Measurements from ENCODE around the gene SORCS3. TPM values are rescaled to one million over a fixed set of nuclear protein-coding genes. Genes with fewer than 3 reads are reported as not detected.
A peak's percentile ranks its signal among the peaks of the same experiment; 100 is the strongest.

Gene SORCS3
- total RNA-seq, 1 experiment from 2014 or later, result not detected

- no peak overlapping the region for H3K9ac ChIP-seq (ENCODE audit: low read length)
- ChIA-PET RAD21 (ENCODE audit: low non-redundant PET in 1 of 2, low total read pairs in 2 of 2, uncharacterized antibody in 2 of 2, unreplicated experiment in 2 of 2) (no interaction called here), POLR2A (no interaction called here), CTCF (no interaction called here)
- H3K36me3 ChIP-seq (ENCODE audit: control insufficient read depth in 1 of 2, insufficient read depth in 2 of 2, low read length in 2 of 2), result no peaks in the 10 kb centered on the region
- H3K4me1 ChIP-seq (ENCODE audit: control insufficient read depth in 1 of 2, insufficient read depth in 2 of 2, low read length in 2 of 2), result no peaks in the 10 kb centered on the region
- H3K9me3 ChIP-seq (ENCODE audit: control insufficient read depth in 1 of 2, insufficient read depth in 1 of 2, low read depth in 1 of 2, low read length in 2 of 2), result no peaks in the 10 kb centered on the region
- H2AFZ ChIP-seq (ENCODE audit: low read depth, low read length, poor library complexity, severe bottlenecking), result no peak overlapping the region
- H3K79me2 ChIP-seq (ENCODE audit: insufficient read depth, low read length), result no peaks in the 10 kb centered on the region
- peaks cover 51% of the 10 kb centered on the region for H3K27me3 ChIP-seq (ENCODE audit: insufficient read depth, low read length)
- no peak overlapping the region for H3K4me3 ChIP-seq (replicated peaks in 1 of 2; ENCODE audit: low read depth in 1 of 2, low read length in 2 of 2)
- TF ChIP-seq ATF3 (IDR thresholded peaks at IDR 0.05) (no peak), POLR2AphosphoS5 (IDR thresholded peaks at IDR 0.05; ENCODE audit: low read depth, low read length) (no peak), MAX (IDR thresholded peaks at IDR 0.05) (no peak), CEBPB (IDR thresholded peaks at IDR 0.05; ENCODE audit: low read depth) (no peak)
- intact Hi-C loops (cut with micrococcal nuclease), result no loop called here
- no peak overlapping the region for H3K4me2 ChIP-seq (ENCODE audit: low read length)
- no peaks in the 10 kb centered on the region for H3K9me2 ChIP-seq (ENCODE audit: insufficient read depth)
- no peak for DNase-seq (ENCODE audit: low read depth, low spot score)
- 0 out of 2 replicates have a peak, but pooled peaks have one; percentile 14 for ATAC-seq
- H4K20me1 ChIP-seq (ENCODE audit: insufficient read depth), result no peaks in the 10 kb centered on the region
- BruUV-seq (replicated peaks), result no TSS peak
- H3K27ac ChIP-seq (ENCODE audit: low read depth, low read length), result no peak overlapping the region
Measured at GRCh38 chr10:104690101-104690500, 49.0 kb downstream of the SORCS3 start.

- intact Hi-C loops (cut with micrococcal nuclease), result no loop called here
- RAD21 ChIA-PET (ENCODE audit: low non-redundant PET in 1 of 2, low total read pairs in 2 of 2, uncharacterized antibody in 2 of 2, unreplicated experiment in 2 of 2), result no interaction called here
- BruUV-seq (replicated peaks), result no TSS peak
- no peak for DNase-seq (ENCODE audit: low read depth, low spot score)
- TF ChIP-seq SRF (IDR thresholded peaks at IDR 0.05; ENCODE audit: low read depth) (no peak), MAX (IDR thresholded peaks at IDR 0.05) (no peak), EGR1 (IDR thresholded peaks at IDR 0.05; ENCODE audit: low read depth) (no peak), CEBPB (IDR thresholded peaks at IDR 0.05; ENCODE audit: low read depth) (no peak), JUND (IDR thresholded peaks at IDR 0.05) (no peak), ATF3 (IDR thresholded peaks at IDR 0.05) (no peak), ELF1 (IDR thresholded peaks at IDR 0.05; ENCODE audit: borderline replicate concordance, low read depth) (no peak), SIN3A (IDR thresholded peaks at IDR 0.05; ENCODE audit: low read depth) (no peak), EZH2phosphoT487 (IDR thresholded peaks at IDR 0.05; ENCODE audit: borderline replicate concordance) (no peak), EZH2 (IDR thresholded peaks at IDR 0.05) (no peak), REST (IDR thresholded peaks at IDR 0.05; ENCODE audit: low read depth) (no peak), ZNF274 (IDR thresholded peaks at IDR 0.05; ENCODE audit: low read depth, low read length) (no peak), YY1 (IDR thresholded peaks at IDR 0.05; ENCODE audit: extremely low read depth, insufficient replicate concordance, low read depth, low read length) (no peak)
- Histone ChIP-seq H3K27me3 (ENCODE audit: insufficient read depth, low read length) (peaks cover 52% of the 10 kb centered on the region), H3K4me3 (replicated peaks in 1 of 2; ENCODE audit: low read depth in 1 of 2, low read length in 2 of 2) (no peak overlapping the region), H3K36me3 (ENCODE audit: control insufficient read depth in 1 of 2, insufficient read depth in 2 of 2, low read length in 2 of 2) (no peaks in the 10 kb centered on the region), H3K79me2 (ENCODE audit: insufficient read depth, low read length) (no peaks in the 10 kb centered on the region), H4K20me1 (ENCODE audit: insufficient read depth) (no peaks in the 10 kb centered on the region; the same call in 1 of the 2 replicates), H2AFZ (ENCODE audit: low read depth, low read length, poor library complexity, severe bottlenecking) (no peak overlapping the region), H3K4me1 (ENCODE audit: control insufficient read depth in 1 of 2, insufficient read depth in 2 of 2, low read length in 2 of 2) (no peaks in the 10 kb centered on the region), H3K9me2 (ENCODE audit: insufficient read depth) (no peaks in the 10 kb centered on the region), H3K4me2 (ENCODE audit: low read length) (no peak overlapping the region), H3K9me3 (ENCODE audit: control insufficient read depth in 1 of 2, insufficient read depth in 1 of 2, low read depth in 1 of 2, low read length in 2 of 2) (no peaks in the 10 kb centered on the region), H3K27ac (ENCODE audit: low read depth, low read length) (no peak overlapping the region), H3K9ac (ENCODE audit: low read length) (no peak overlapping the region)
- CTCF ChIA-PET, result no interaction called here
- ATAC-seq, result no peak
- POLR2A ChIA-PET, result no interaction called here
Measured at GRCh38 chr10:104690959-104691358, 49.9 kb downstream of the SORCS3 start.
